ENCODE results near the gene NXPH3.

NXPH3 gene

DNA sequence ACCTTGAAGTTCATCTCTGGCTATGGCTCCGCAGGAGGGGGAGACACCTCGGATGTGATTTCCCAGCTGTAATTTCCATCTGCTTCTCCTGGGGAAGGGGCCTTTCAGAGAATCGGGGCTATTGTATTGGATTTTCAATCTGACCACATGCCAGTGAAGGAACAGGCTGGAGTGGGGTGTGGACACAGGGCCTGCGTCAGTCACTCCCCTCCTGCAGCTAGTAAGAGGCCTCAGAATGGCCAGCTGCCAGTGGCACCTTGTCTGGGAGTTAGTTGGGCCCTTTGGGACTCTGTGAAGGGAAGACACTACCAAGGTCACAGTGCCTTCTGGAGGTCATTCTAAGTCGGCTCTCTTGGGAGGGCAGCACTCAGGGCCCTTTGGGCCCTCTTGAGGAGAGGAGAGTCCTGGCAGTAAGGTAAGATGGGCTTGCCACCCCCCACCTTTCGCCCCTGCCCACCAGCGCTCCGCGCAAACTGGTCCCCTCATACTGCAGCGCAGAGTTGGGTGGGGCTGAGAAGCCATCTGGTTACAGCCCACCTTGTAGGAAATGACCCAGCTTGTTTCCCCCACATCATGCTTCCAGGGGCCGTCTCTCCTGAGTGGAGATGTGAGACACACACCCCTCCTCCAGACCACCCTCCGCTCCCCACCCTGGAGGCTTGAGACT, 5.4 kb downstream of the NXPH3 start:
- H2BK12ac ChIP-seq (ENCODE audit: low read length) = peak overlapping the region; percentile 7
- H2AK5ac ChIP-seq (ENCODE audit: low read depth, low read length) = peak overlapping the region; percentile 36
- H2BK5ac ChIP-seq (ENCODE audit: low read length) = no peak overlapping the region
- no peak overlapping the region for H4K91ac ChIP-seq (ENCODE audit: low read depth, low read length, poor library complexity)
- H3K36me3 ChIP-seq (replicated peaks in 1 of 2; ENCODE audit: control insufficient read depth in 2 of 2, insufficient read depth in 2 of 2, low read length in 2 of 2) = no peaks in the 10 kb centered on the region
- no peak overlapping the region for H3K18ac ChIP-seq (ENCODE audit: low read length)
- no peak for DNase-seq (ENCODE audit: low spot score)
- H4K8ac ChIP-seq (ENCODE audit: low read depth, low read length) = no peak overlapping the region
- no peak overlapping the region for H3K4me3 ChIP-seq (ENCODE audit: low read length in 2 of 2)
- no peak overlapping the region for H3K9ac ChIP-seq (ENCODE audit: low read depth, low read length, poor library complexity)
- H3K23ac ChIP-seq (ENCODE audit: low read depth, low read length, poor library complexity) = no peak overlapping the region
- no CpG with 5 or more reads among the region's 12 CpGs for WGBS, 2 donors (ENCODE audit: extremely low coverage in 2 of 2, insufficient read length in 2 of 2, insufficient replicate concordance in 1 of 2)
- no peak overlapping the region for H3K27ac ChIP-seq (replicated peaks; ENCODE audit: low read length)
- H3K79me1 ChIP-seq (ENCODE audit: low read depth, low read length) = no peaks in the 10 kb centered on the region
- no peak overlapping the region for H3K4me2 ChIP-seq (ENCODE audit: insufficient read depth, low read length, poor library complexity, severe bottlenecking)
- H3K4me1 ChIP-seq (ENCODE audit: control insufficient read depth in 2 of 2, insufficient read depth in 1 of 2, low read depth in 1 of 2, low read length in 2 of 2) = peaks cover 6% of the 10 kb centered on the region in 2 donors
- H2AFZ ChIP-seq (ENCODE audit: low read length) = no peak overlapping the region
- H2BK15ac ChIP-seq (ENCODE audit: low read length) = no peak overlapping the region
- no peak overlapping the region for H3K4ac ChIP-seq (ENCODE audit: low read length)
- no peak overlapping the region for H2BK120ac ChIP-seq (ENCODE audit: low read depth, low read length)
- peaks cover 0 to 24% (median 4%) of the 10 kb centered on the region in 3 experiments for H3K27me3 ChIP-seq (ENCODE audit: control insufficient read depth in 3 of 3, insufficient read depth in 3 of 3, low read depth in 1 of 3, low read length in 3 of 3)
- no peak overlapping the region for H3K14ac ChIP-seq (ENCODE audit: low read length)
- peaks cover 0 to 2% of the 10 kb centered on the region in 2 donors for H3K9me3 ChIP-seq (replicated peaks in 1 of 2; ENCODE audit: control insufficient read depth in 2 of 2, insufficient read depth in 1 of 2, low read depth in 1 of 2, low read length in 2 of 2)

DNA sequence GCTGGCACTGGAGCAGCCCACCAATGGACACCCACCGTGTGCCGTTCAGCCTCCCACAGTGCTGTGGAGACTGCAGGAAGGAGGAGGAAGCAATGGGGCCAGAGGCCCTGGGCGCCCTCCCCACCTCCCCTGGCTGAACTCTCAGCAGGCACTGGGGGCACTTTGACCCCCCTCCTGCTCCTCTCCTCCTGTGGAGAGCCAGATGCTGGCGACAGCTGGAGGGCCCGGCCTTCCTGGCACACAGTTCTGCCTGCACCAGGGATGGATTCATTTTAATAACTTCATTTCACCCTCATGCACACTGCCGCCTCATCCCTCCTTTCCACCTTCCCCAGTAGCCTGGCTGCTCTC, 6.0 kb downstream of the NXPH3 start:
- Histone ChIP-seq H2AFZ (ENCODE audit: low read length) (no peak overlapping the region), H2AK5ac (ENCODE audit: low read depth, low read length) (peak overlapping the region; percentile 36), H2BK5ac (ENCODE audit: low read length) (no peak overlapping the region), H3K23ac (ENCODE audit: low read depth, low read length, poor library complexity) (no peak overlapping the region), H3K18ac (ENCODE audit: low read length) (no peak overlapping the region), H3K4me1 (ENCODE audit: control insufficient read depth in 2 of 2, insufficient read depth in 1 of 2, low read depth in 1 of 2, low read length in 2 of 2) (peaks cover 6% of the 10 kb centered on the region in 2 donors), H4K91ac (ENCODE audit: low read depth, low read length, poor library complexity) (no peak overlapping the region), H3K36me3 (replicated peaks in 1 of 2; ENCODE audit: control insufficient read depth in 2 of 2, insufficient read depth in 2 of 2, low read length in 2 of 2) (no peaks in the 10 kb centered on the region), H3K9me3 (replicated peaks in 1 of 2; ENCODE audit: control insufficient read depth in 2 of 2, insufficient read depth in 1 of 2, low read depth in 1 of 2, low read length in 2 of 2) (peaks cover 0 to 2% of the 10 kb centered on the region in 2 donors), H3K27ac (replicated peaks; ENCODE audit: low read length) (no peak overlapping the region), H4K8ac (ENCODE audit: low read depth, low read length) (no peak overlapping the region), H3K4ac (ENCODE audit: low read length) (no peak overlapping the region), H3K14ac (ENCODE audit: low read length) (no peak overlapping the region), H3K79me1 (ENCODE audit: low read depth, low read length) (no peaks in the 10 kb centered on the region), H3K9ac (ENCODE audit: low read depth, low read length, poor library complexity) (no peak overlapping the region), H2BK15ac (ENCODE audit: low read length) (no peak overlapping the region), H3K27me3 (ENCODE audit: control insufficient read depth in 3 of 3, insufficient read depth in 3 of 3, low read depth in 1 of 3, low read length in 3 of 3) (peaks cover 0 to 22% (median 4%) of the 10 kb centered on the region in 3 experiments), H3K4me3 (ENCODE audit: low read length in 2 of 2) (no peak overlapping the region), H3K4me2 (ENCODE audit: insufficient read depth, low read length, poor library complexity, severe bottlenecking) (no peak overlapping the region), H2BK120ac (ENCODE audit: low read depth, low read length) (no peak overlapping the region), H2BK12ac (ENCODE audit: low read length) (peak overlapping the region; percentile 7)
- no CpG with 5 or more reads among the region's 6 CpGs for WGBS, 2 donors (ENCODE audit: extremely low coverage in 2 of 2, insufficient read length in 2 of 2, insufficient replicate concordance in 1 of 2)
- DNase-seq (ENCODE audit: low spot score) = no peak

GRCh38 chr17:49582055-49582722, 6.5 kb downstream of the NXPH3 start:
- Histone ChIP-seq H2BK120ac (ENCODE audit: low read depth, low read length) (no peak overlapping the region), H3K27me3 (ENCODE audit: control insufficient read depth in 3 of 3, insufficient read depth in 3 of 3, low read depth in 1 of 3, low read length in 3 of 3) (peaks cover 0 to 19% (median 1%) of the 10 kb centered on the region in 3 experiments), H3K4me2 (ENCODE audit: insufficient read depth, low read length, poor library complexity, severe bottlenecking) (no peak overlapping the region), H2BK12ac (ENCODE audit: low read length) (no peak overlapping the region), H2BK5ac (ENCODE audit: low read length) (no peak overlapping the region), H3K36me3 (replicated peaks in 1 of 2; ENCODE audit: control insufficient read depth in 2 of 2, insufficient read depth in 2 of 2, low read length in 2 of 2) (no peaks in the 10 kb centered on the region), H3K14ac (ENCODE audit: low read length) (no peak overlapping the region), H3K9me3 (replicated peaks in 1 of 2; ENCODE audit: control insufficient read depth in 2 of 2, insufficient read depth in 1 of 2, low read depth in 1 of 2, low read length in 2 of 2) (peaks cover 0 to 2% of the 10 kb centered on the region in 2 donors), H3K9ac (ENCODE audit: low read depth, low read length, poor library complexity) (peak overlapping the region; percentile 50), H3K4ac (ENCODE audit: low read length) (no peak overlapping the region), H2AFZ (ENCODE audit: low read length) (no peak overlapping the region), H4K91ac (ENCODE audit: low read depth, low read length, poor library complexity) (no peak overlapping the region), H4K8ac (ENCODE audit: low read depth, low read length) (no peak overlapping the region), H3K27ac (replicated peaks; ENCODE audit: low read length) (no peak overlapping the region), H3K18ac (ENCODE audit: low read length) (no peak overlapping the region), H2AK5ac (ENCODE audit: low read depth, low read length) (peak overlapping the region; percentile 36), H2BK15ac (ENCODE audit: low read length) (no peak overlapping the region), H3K4me1 (ENCODE audit: control insufficient read depth in 2 of 2, insufficient read depth in 1 of 2, low read depth in 1 of 2, low read length in 2 of 2) (peaks cover 2% of the 10 kb centered on the region in 2 donors), H3K79me1 (ENCODE audit: low read depth, low read length) (no peaks in the 10 kb centered on the region), H3K4me3 (ENCODE audit: low read length in 2 of 2) (no peak overlapping the region), H3K23ac (ENCODE audit: low read depth, low read length, poor library complexity) (no peak overlapping the region)
- WGBS, 2 donors (ENCODE audit: extremely low coverage in 2 of 2, insufficient read length in 2 of 2, insufficient replicate concordance in 1 of 2) = no CpG with 5 or more reads among the region's 12 CpGs
- DNase-seq (ENCODE audit: low spot score) = no peak

DNA sequence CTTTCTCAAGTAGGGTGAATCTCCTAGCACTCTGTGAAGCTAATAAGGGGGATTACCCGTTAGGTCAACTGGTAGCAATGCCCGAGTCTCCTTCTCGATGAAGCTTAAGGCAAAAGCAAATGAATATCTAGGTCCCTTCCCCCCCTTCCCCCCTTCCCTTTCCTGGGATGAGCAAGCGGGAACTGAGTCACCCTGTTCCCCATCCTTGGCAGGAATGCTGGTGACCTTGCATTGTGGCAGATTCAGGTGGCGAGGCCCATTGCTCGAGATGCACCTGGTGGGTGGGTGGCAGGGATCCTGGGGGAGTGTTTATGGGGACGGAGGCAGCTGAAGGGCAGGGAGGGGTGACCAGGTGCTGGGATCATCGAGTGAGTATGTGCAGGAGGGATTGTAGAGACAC, 7.1 kb downstream of the NXPH3 start:
- no peak overlapping the region for H3K23ac ChIP-seq (ENCODE audit: low read depth, low read length, poor library complexity)
- H4K8ac ChIP-seq (ENCODE audit: low read depth, low read length) = no peak overlapping the region
- no peak overlapping the region for H3K4ac ChIP-seq (ENCODE audit: low read length)
- H3K4me1 ChIP-seq (ENCODE audit: control insufficient read depth in 2 of 2, insufficient read depth in 1 of 2, low read depth in 1 of 2, low read length in 2 of 2) = peaks cover 0 to 2% of the 10 kb centered on the region in 2 donors
- H2BK12ac ChIP-seq (ENCODE audit: low read length) = no peak overlapping the region
- H2BK5ac ChIP-seq (ENCODE audit: low read length) = no peak overlapping the region
- no peak overlapping the region for H2AK5ac ChIP-seq (ENCODE audit: low read depth, low read length)
- H3K4me2 ChIP-seq (ENCODE audit: insufficient read depth, low read length, poor library complexity, severe bottlenecking) = no peak overlapping the region
- H3K9ac ChIP-seq (ENCODE audit: low read depth, low read length, poor library complexity) = peak overlapping the region; percentile 50
- H2AFZ ChIP-seq (ENCODE audit: low read length) = no peak overlapping the region
- no peak for DNase-seq (ENCODE audit: low spot score)
- H3K14ac ChIP-seq (ENCODE audit: low read length) = peak overlapping the region; percentile 33
- H3K79me1 ChIP-seq (ENCODE audit: low read depth, low read length) = no peaks in the 10 kb centered on the region
- H3K27ac ChIP-seq (replicated peaks; ENCODE audit: low read length) = no peak overlapping the region
- H3K27me3 ChIP-seq (ENCODE audit: control insufficient read depth in 3 of 3, insufficient read depth in 3 of 3, low read depth in 1 of 3, low read length in 3 of 3) = peaks cover 0 to 13% (median 0%) of the 10 kb centered on the region in 3 experiments
- peaks cover 0 to 2% of the 10 kb centered on the region in 2 donors for H3K9me3 ChIP-seq (replicated peaks in 1 of 2; ENCODE audit: control insufficient read depth in 2 of 2, insufficient read depth in 1 of 2, low read depth in 1 of 2, low read length in 2 of 2)
- H3K36me3 ChIP-seq (replicated peaks in 1 of 2; ENCODE audit: control insufficient read depth in 2 of 2, insufficient read depth in 2 of 2, low read length in 2 of 2) = no peaks in the 10 kb centered on the region
- H3K18ac ChIP-seq (ENCODE audit: low read length) = peak overlapping the region; percentile 49
- no peak overlapping the region for H2BK120ac ChIP-seq (ENCODE audit: low read depth, low read length)
- no peak overlapping the region for H4K91ac ChIP-seq (ENCODE audit: low read depth, low read length, poor library complexity)
- WGBS, 2 donors (ENCODE audit: extremely low coverage in 2 of 2, insufficient read length in 2 of 2, insufficient replicate concordance in 1 of 2) = no CpG with 5 or more reads among the region's 8 CpGs
- H3K4me3 ChIP-seq (ENCODE audit: low read length in 2 of 2) = peak overlapping the region in 1 of 2 donors; percentile 6
- no peak overlapping the region for H2BK15ac ChIP-seq (ENCODE audit: low read length)

Measured in neuronal stem cell (in vitro differentiated cells).